Body of pancreas (tissue), 4 donors: ENCODE results near the gene GNLY. TPM values are rescaled to one million over a fixed set of nuclear protein-coding genes. Genes with fewer than 3 reads are reported as not detected.

ENCODE experiments used
- ATAC-seq: fragments of 150-250 bp; one replicate; pipeline ENCODE4 v1.9.1; 2016
- DNase-seq, 4 donors: peaks; one replicate each; pipeline ENCODE4 v3.0.0-alpha.2; 2019
- H3K27ac ChIP-seq, 4 donors: fragments of 200-600 bp; sonication (generic); 1 replicate in 3 of 4; 2 replicates in 1 of 4; pipeline versions ENCODE4 v1.5.1 to v1.6.1; 2016 to 2019; ENCODE audit warnings: mild to moderate bottlenecking in 1 of 4, mixed read lengths in 1 of 4, moderate library complexity in 1 of 4
- H3K27me3 ChIP-seq, 2 donors: fragments of 200-600 bp; sonication (generic); one replicate each; pipeline ENCODE4 v1.6.0; 2016; ENCODE audit warnings: mild to moderate bottlenecking in 1 of 2
- H3K36me3 ChIP-seq, 2 donors: fragments of 200-600 bp; sonication (generic); replicated peaks in 1 of 2; 2 replicates each; pipeline ENCODE4 v1.5.1; 2016; ENCODE audit warnings: low read depth in 2 of 2; ENCODE audit not compliant: insufficient read depth in 1 of 2
- H3K4me1 ChIP-seq: fragments of 200-600 bp; sonication (generic); one replicate; pipeline ENCODE4 v1.6.0; 2016
- H3K4me3 ChIP-seq, 2 donors: fragments of 200-600 bp; sonication (generic); 1 replicate in 1 of 2; 2 replicates in 1 of 2; pipeline ENCODE4 v1.5.1; 2016 to 2019
- H3K9me3 ChIP-seq, 3 donors: fragments of 200-600 bp; sonication (generic); 1 replicate in 2 of 3; 2 replicates in 1 of 3; pipeline ENCODE4 v1.5.1; 2016
- CTCF ChIP-seq, 7 experiments: fragments of 450-650 bp in 4 of 7; fragments of 200-600 bp in 3 of 7; sonication (generic) in 3 of 7; IDR thresholded peaks; one replicate each; pipeline ENCODE4 v1.5.1; 2016 to 2019; ENCODE audit warnings: antibody characterized with exemption in 7 of 7
- POLR2A ChIP-seq, 3 donors: fragments of 450-650 bp; IDR thresholded peaks; one replicate each; pipeline ENCODE4 v1.6.1; 2016; ENCODE audit warnings: antibody characterized with exemption in 3 of 3, mild to moderate bottlenecking in 2 of 3
- WGBS, 2 donors: methylation state at CpG; one replicate each; pipeline ENCODE4 v1.1.5; 2017; 5-methylcytosine and 5-hydroxymethylcytosine counted together
- intact Hi-C: fragments of 100-400 bp; cut with DNase I; formaldehyde crosslinking; loops from one replicate; pipeline ENCODE4 v1.15.1; 2023
- total RNA-seq, 2 donors: library from RNA; depleted of rRNA; stranded (reverse); fragments of >200 nt; gene quantifications; one replicate each; pipeline ENCODE4 v1.1.0, GENCODE V29; 2016

GNLY gene
- 1 to 10 TPM in 1 of 2 donors, not detected in 1; 5.6 TPM for total RNA-seq

- Histone ChIP-seq H3K27ac (no peak within 1 kb of the TSS), H3K27me3 (no peaks in the 10 kb centered on the region), H3K4me1 (no peaks in the 10 kb centered on the region), H3K4me3 (no peak within 1 kb of the TSS), H3K36me3 (no peaks in the 10 kb centered on the region), H3K9me3 (no peaks in the 10 kb centered on the region)
- intact Hi-C loops, result no loop called here
- DNase-seq (no peak), ATAC-seq (no peak)
- TF ChIP-seq CTCF (IDR thresholded peaks at IDR 0.05) (no peak), POLR2A (IDR thresholded peaks at IDR 0.05) (no peak)
- WGBS, 2 donors, result 90% methylated on average over 8 to 15 of the region's 15 CpGs
Measured at GRCh38 chr2:85694052-85695025, at the start of gene GNLY. Gene GNLY (plus strand): TSS chr2:85694358. CDS start chr2:85694419, 61 bp downstream.

GRCh38 chr2:85644909-85645308 is 49.2 kb upstream of the GNLY start:
- DNase-seq (no peak), ATAC-seq (no peak)
- H3K4me1 ChIP-seq, result no peaks in the 10 kb centered on the region
- H3K36me3 ChIP-seq, result peaks cover 19 to 71% of the 10 kb centered on the region in 2 donors
- no peaks in the 10 kb centered on the region for H3K27me3 ChIP-seq
- 91 to 95% methylated on average over 8 of the region's 8 CpGs for WGBS, 2 donors
- no peak overlapping the region for H3K4me3 ChIP-seq
- no peaks in the 10 kb centered on the region for H3K9me3 ChIP-seq
- TF ChIP-seq CTCF (IDR thresholded peaks at IDR 0.05) (no peak), POLR2A (IDR thresholded peaks at IDR 0.05) (no peak)
- H3K27ac ChIP-seq, result no peak overlapping the region
- intact Hi-C loops, result no loop called here

GRCh38 chr2:85646166-85646565 is 48.0 kb upstream of the GNLY start:
- 86 to 93% methylated on average over 2 of the region's 2 CpGs for WGBS, 2 donors
- DNase-seq (no peak), ATAC-seq (no peak)
- peaks cover 8% of the 10 kb centered on the region for H3K4me1 ChIP-seq
- no peak overlapping the region for H3K27ac ChIP-seq
- TF ChIP-seq POLR2A (IDR thresholded peaks at IDR 0.05), result no peak
- no peak for TF ChIP-seq CTCF (IDR thresholded peaks at IDR 0.05)
- peaks cover 19 to 65% of the 10 kb centered on the region in 2 donors for H3K36me3 ChIP-seq
- H3K4me3 ChIP-seq, result no peak overlapping the region
- intact Hi-C loops, result no loop called here
- H3K9me3 ChIP-seq, result no peaks in the 10 kb centered on the region
- no peaks in the 10 kb centered on the region for H3K27me3 ChIP-seq

- intact Hi-C loops, result no loop called here
- Histone ChIP-seq H3K4me1 (peaks cover 8% of the 10 kb centered on the region), H3K36me3 (peaks cover 19 to 54% of the 10 kb centered on the region in 2 donors), H3K9me3 (no peaks in the 10 kb centered on the region), H3K27me3 (no peaks in the 10 kb centered on the region), H3K4me3 (no peak overlapping the region), H3K27ac (no peak overlapping the region)
- DNase-seq (no peak), ATAC-seq (no peak)
- TF ChIP-seq CTCF (IDR thresholded peaks at IDR 0.05) (no peak), POLR2A (IDR thresholded peaks at IDR 0.05) (no peak)
- WGBS, 2 donors, result 75 to 94% methylated on average over 10 of the region's 10 CpGs
Measured at GRCh38 chr2:85647823-85648526, 46.2 kb upstream of the GNLY start.
